Endothelial cell of umbilical vein (primary cell): ENCODE results near the gene NDUFA12. TPM values are rescaled to one million over a fixed set of nuclear protein-coding genes. Genes with fewer than 3 reads are reported as not detected.

Experiments used
- BruUV-seq: library from RNA; stranded (reverse); fragments of 400-500 nt; replicated peaks from 2 replicates; lab custom pipeline; 2021; lab: Mats Ljungman, UMichigan
- CTCF ChIA-PET: fragments of 300-600, 350-600 bp; sonication (Branson Sonifier 250); formaldehyde crosslinking; loops from one replicate; lab custom pipeline; 2021; ENCODE audit warnings: antibody characterized with exemption, inconsistent platforms; lab: Charles Lee
- POLR2A ChIA-PET: fragments of 300-600, 350-600 bp; sonication (Branson Sonifier 250); formaldehyde crosslinking; loops from one replicate; lab custom pipeline; 2021; ENCODE audit warnings: antibody characterized with exemption, inconsistent platforms; lab: Charles Lee
- DNase-seq: peaks from one replicate; pipeline ENCODE4 v3.0.0-alpha.2; 2011; ENCODE audit warnings: low read depth, low spot score
- FAIRE-seq: peaks from 2 replicates; lab custom pipeline; 2011; peaks lifted over from hg19 to GRCh38; lab: Jason Lieb, UNC
- H2AFZ ChIP-seq: 2 replicates; pipeline ENCODE4 v1.6.0; 2012; ENCODE audit warnings: low read depth, low read length, control low read depth, inconsistent platforms
- H3K27ac ChIP-seq: 2 replicates; pipeline ENCODE4 v1.5.1; 2011; ENCODE audit warnings: low read depth, mild to moderate bottlenecking, control low read depth, low read length, moderate library complexity; ENCODE audit not compliant: insufficient read depth
- H3K27me3 ChIP-seq, 2 experiments: 2 replicates each; pipeline versions ENCODE4 v1.6.0 to v1.6.1; 2011; ENCODE audit warnings: low read length in 2 of 2, mixed read lengths in 1 of 2; ENCODE audit not compliant: control insufficient read depth in 2 of 2, insufficient read depth in 2 of 2
- H3K36me3 ChIP-seq, 2 experiments: 2 replicates in 1 of 2; 3 replicates in 1 of 2; pipeline ENCODE4 v1.5.1; 2011; ENCODE audit warnings: low read length in 2 of 2, mild to moderate bottlenecking in 1 of 2, moderate library complexity in 1 of 2; ENCODE audit not compliant: control insufficient read depth in 2 of 2, insufficient read depth in 2 of 2; ENCODE audit errors: extremely low read depth in 1 of 2
- H3K4me1 ChIP-seq: 3 replicates; pipeline ENCODE4 v1.5.1; 2011; ENCODE audit warnings: mild to moderate bottlenecking, low read length; ENCODE audit not compliant: control insufficient read depth, insufficient read depth; ENCODE audit errors: extremely low read depth
- H3K4me2 ChIP-seq: 2 replicates; pipeline ENCODE4 v1.6.1; 2011; ENCODE audit warnings: low read length, control low read depth, mixed read lengths; ENCODE audit not compliant: insufficient read depth
- H3K4me3 ChIP-seq, 3 experiments: fragments of 200-600 bp in 1 of 3; sonication (generic), shearing (Covaris generic) in 1 of 3; replicated peaks in 1 of 3; 2 replicates each; pipeline ENCODE4 v1.5.1; 2011 to 2016; ENCODE audit warnings: control low read depth in 3 of 3, low read length in 3 of 3, mild to moderate bottlenecking in 2 of 3, inconsistent platforms in 1 of 3, low read depth in 1 of 3, moderate library complexity in 1 of 3; ENCODE audit not compliant: insufficient read depth in 1 of 3
- H3K79me2 ChIP-seq: 2 replicates; pipeline ENCODE4 v1.6.0; 2012; ENCODE audit warnings: low read length, inconsistent platforms; ENCODE audit not compliant: control insufficient read depth, insufficient read depth
- H3K9ac ChIP-seq: replicated peaks from 2 replicates; pipeline ENCODE3; 2011; ENCODE audit warnings: low read length, control low read depth; ENCODE audit not compliant: insufficient read depth; ENCODE audit errors: extremely low read depth
- H3K9me1 ChIP-seq: replicated peaks from 3 replicates; pipeline ENCODE4 v1.6.0; 2011; ENCODE audit warnings: mild to moderate bottlenecking, low read length; ENCODE audit not compliant: control insufficient read depth, insufficient read depth; ENCODE audit errors: extremely low read depth
- H3K9me3 ChIP-seq: replicated peaks from 2 replicates; pipeline ENCODE4 v1.5.1; 2012; ENCODE audit warnings: low read length, inconsistent platforms; ENCODE audit not compliant: control insufficient read depth, insufficient read depth
- H4K20me1 ChIP-seq: replicated peaks from 2 replicates; pipeline ENCODE3; 2011; ENCODE audit warnings: mild to moderate bottlenecking, low read length; ENCODE audit not compliant: control insufficient read depth, insufficient read depth; ENCODE audit errors: extremely low read depth
- EZH2 ChIP-seq: IDR thresholded peaks from 2 replicates; pipeline ENCODE4 v1.6.1; 2012; ENCODE audit warnings: borderline replicate concordance, low read depth, mild to moderate bottlenecking, moderate library complexity, low read length, inconsistent platforms; ENCODE audit not compliant: severe bottlenecking
- FOS ChIP-seq: IDR thresholded peaks from 2 replicates; pipeline ENCODE4 v1.6.1; 2011; ENCODE audit warnings: mild to moderate bottlenecking, low read length, moderate library complexity, borderline replicate concordance; ENCODE audit not compliant: insufficient read depth
- GATA2 ChIP-seq: IDR thresholded peaks from 2 replicates; pipeline ENCODE4 v1.7.0; 2011; ENCODE audit warnings: low read depth, mild to moderate bottlenecking, moderate library complexity, mixed read lengths, low read length; ENCODE audit not compliant: insufficient read length, insufficient read depth
- JUN ChIP-seq: IDR thresholded peaks from 2 replicates; pipeline ENCODE4 v1.6.1; 2011; ENCODE audit warnings: borderline replicate concordance, low read depth; ENCODE audit not compliant: insufficient read length, insufficient read depth
- MAX ChIP-seq: IDR thresholded peaks from 2 replicates; pipeline ENCODE4 v1.6.1; 2011; ENCODE audit not compliant: insufficient read depth, insufficient read length
- MYC ChIP-seq: IDR thresholded peaks from one replicate; pipeline ENCODE4 v1.6.1; 2011; ENCODE audit warnings: mild to moderate bottlenecking, low read depth, low read length
- POLR2A ChIP-seq: IDR thresholded peaks from 2 replicates; pipeline ENCODE4 v1.6.1; 2012; ENCODE audit warnings: low read depth, mild to moderate bottlenecking, control low read depth, low read length
- POLR2AphosphoS5 ChIP-seq: IDR thresholded peaks from 2 replicates; pipeline ENCODE4 v1.6.1; 2012; ENCODE audit warnings: low read depth, mild to moderate bottlenecking, control low read depth, low read length, moderate library complexity; ENCODE audit not compliant: insufficient read depth
- dilution Hi-C: fragments of 300-500 bp; cut with MboI; formaldehyde crosslinking; loops from one replicate; pipeline ENCODE4 v1.15.0; 2019; ENCODE audit warnings: low sequenced_read_pairs; ENCODE audit not compliant: extremely low pct_ligation_motif_present
- intact Hi-C: fragments of 100-400 bp; cut with micrococcal nuclease; formaldehyde crosslinking; loops from one replicate; pipeline ENCODE4 v1.10.0; 2022
- polyA plus RNA-seq, 4 experiments: library from polyadenylated mRNA; depleted of rRNA in 3 of 4; stranded (reverse) in 3 of 4; unstranded in 1 of 4; fragments of >200 nt; gene quantifications; 2 replicates each; pipeline versions ENCODE4 v1.2.1 to v1.2.3, GENCODE V29; 2011 to 2012; ENCODE audit warnings: missing spikeins in 1 of 4
- total RNA-seq: library from RNA; stranded (reverse); gene quantifications from 2 replicates; pipeline ENCODE4 v1.2.3, GENCODE V29; 2021
- TF ChIP-seq, protein P1 (sequence below), 2 donors: IDR thresholded peaks; 1 replicate in 1 of 2; 2 replicates in 1 of 2; pipeline ENCODE4 v1.5.1; 2011; ENCODE audit warnings: low read length in 2 of 2, mild to moderate bottlenecking in 2 of 2, moderate library complexity in 2 of 2, control low read depth in 1 of 2, inconsistent platforms in 1 of 2, low read depth in 1 of 2; ENCODE audit not compliant: insufficient read depth in 1 of 2; ENCODE audit errors: extremely low read depth in 1 of 2

NDUFA12 gene
- total and polyA plus RNA-seq, 2 donors (not counting 3 experiments of a cell fraction or from before 2014, with no cell fraction given) = 126 to 184 TPM

DNA sequence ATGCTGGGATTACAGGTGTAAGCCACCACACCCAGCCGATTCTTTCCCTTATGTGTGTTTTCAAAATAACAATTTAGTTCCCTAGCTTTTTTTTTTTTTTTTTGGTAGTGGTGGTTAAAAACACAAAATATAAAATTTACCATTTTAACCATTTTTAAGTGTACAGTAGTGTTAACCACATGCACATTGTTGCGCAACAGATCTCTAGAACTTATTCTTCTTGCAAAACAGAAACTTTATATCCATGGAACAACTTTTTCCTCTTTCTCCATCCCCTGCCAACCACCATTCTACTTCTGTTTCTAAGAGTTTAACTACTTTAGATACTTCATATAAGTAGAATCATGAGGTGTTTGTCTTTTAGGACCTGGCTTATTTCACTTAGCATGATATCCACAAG lies 1.1 kb upstream of the NDUFA12 start:
- Histone ChIP-seq H3K27me3 (no peaks in the 10 kb centered on the region), H2AFZ (no peak overlapping the region), H3K79me2 (peaks cover 24% of the 10 kb centered on the region), H3K27ac (no peak overlapping the region), H3K9ac (no peak overlapping the region), H3K4me2 (no peak overlapping the region), H3K36me3 (no peaks in the 10 kb centered on the region), H3K9me1 (no peaks in the 10 kb centered on the region), H3K4me3 (no peak overlapping the region), H3K9me3 (no peaks in the 10 kb centered on the region), H3K4me1 (peaks cover 6% of the 10 kb centered on the region), H4K20me1 (no peaks in the 10 kb centered on the region)
- no TSS peak for BruUV-seq
- no peak for TF ChIP-seq MAX
- TF ChIP-seq GATA2 = no peak
- ChIA-PET CTCF (interaction anchor here (1.4 to 1.6 kb wide), 2 partner anchors 9 to 15 kb away, joined by 5 to 6 read pairs; no protein-coding TSS in a partner anchor), POLR2A (no interaction called here)
- FAIRE-seq (no peak), DNase-seq (no peak)
- dilution Hi-C loops = no loop called here
- intact Hi-C loops = no loop called here

DNA sequence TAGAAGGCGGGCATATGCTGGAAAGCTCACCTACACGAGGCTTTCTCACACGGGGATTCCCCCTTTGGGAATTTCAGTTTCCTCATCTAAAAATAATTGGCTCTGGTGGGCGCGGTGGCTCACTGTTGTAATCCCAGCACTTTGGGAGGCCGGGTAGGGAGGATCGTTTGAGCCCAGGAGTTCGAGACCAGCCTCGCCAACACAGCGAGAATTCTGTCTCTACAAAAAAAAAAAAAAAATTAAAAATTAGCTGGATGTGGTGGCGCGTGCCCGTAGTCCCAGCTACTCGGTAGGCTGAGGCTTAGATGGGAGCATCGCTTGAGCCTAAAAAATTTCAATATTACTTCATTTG lies 400 bp upstream of the NDUFA12 start:
- Histone ChIP-seq H3K9me1 (no peaks in the 10 kb centered on the region), H3K27me3 (no peaks in the 10 kb centered on the region), H3K9me3 (no peaks in the 10 kb centered on the region), H3K27ac (peak overlapping the region; percentile 80), H3K79me2 (peaks cover 30% of the 10 kb centered on the region), H3K4me1 (peaks cover 6% of the 10 kb centered on the region), H3K4me3 (peak overlapping the region in 2 of 3 experiments; percentile 20 to 66), H3K36me3 (no peaks in the 10 kb centered on the region), H3K9ac (peak overlapping the region; percentile 21), H2AFZ (peak overlapping the region; percentile 77), H4K20me1 (no peaks in the 10 kb centered on the region), H3K4me2 (peak overlapping the region; percentile 19)
- TF ChIP-seq JUN = no peak
- TF ChIP-seq, protein P1, sequence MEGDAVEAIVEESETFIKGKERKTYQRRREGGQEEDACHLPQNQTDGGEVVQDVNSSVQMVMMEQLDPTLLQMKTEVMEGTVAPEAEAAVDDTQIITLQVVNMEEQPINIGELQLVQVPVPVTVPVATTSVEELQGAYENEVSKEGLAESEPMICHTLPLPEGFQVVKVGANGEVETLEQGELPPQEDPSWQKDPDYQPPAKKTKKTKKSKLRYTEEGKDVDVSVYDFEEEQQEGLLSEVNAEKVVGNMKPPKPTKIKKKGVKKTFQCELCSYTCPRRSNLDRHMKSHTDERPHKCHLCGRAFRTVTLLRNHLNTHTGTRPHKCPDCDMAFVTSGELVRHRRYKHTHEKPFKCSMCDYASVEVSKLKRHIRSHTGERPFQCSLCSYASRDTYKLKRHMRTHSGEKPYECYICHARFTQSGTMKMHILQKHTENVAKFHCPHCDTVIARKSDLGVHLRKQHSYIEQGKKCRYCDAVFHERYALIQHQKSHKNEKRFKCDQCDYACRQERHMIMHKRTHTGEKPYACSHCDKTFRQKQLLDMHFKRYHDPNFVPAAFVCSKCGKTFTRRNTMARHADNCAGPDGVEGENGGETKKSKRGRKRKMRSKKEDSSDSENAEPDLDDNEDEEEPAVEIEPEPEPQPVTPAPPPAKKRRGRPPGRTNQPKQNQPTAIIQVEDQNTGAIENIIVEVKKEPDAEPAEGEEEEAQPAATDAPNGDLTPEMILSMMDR (IDR thresholded peaks at IDR 0.05; ENCODE audit: extremely low read depth in 1 of 2, insufficient read depth in 1 of 2, low read depth in 1 of 2, low read length in 2 of 2) = no peak
- no peak for TF ChIP-seq FOS
- no peak for TF ChIP-seq EZH2
- TF ChIP-seq GATA2 = no peak
- no peak for TF ChIP-seq POLR2A
- no peak for TF ChIP-seq MYC
- no peak for TF ChIP-seq MAX
- no peak for TF ChIP-seq POLR2AphosphoS5
- BruUV-seq = TSS peak; percentile 83
- FAIRE-seq (no peak), DNase-seq (no peak)
- intact Hi-C loops (loop anchor here (1.0 kb wide), 1 partner anchor 213 kb away; the partner anchor contains the start of genes FGD6 and VEZT), dilution Hi-C loops (no loop called here)
- POLR2A ChIA-PET = interaction anchor here (0.7 to 1.2 kb wide), 2 partner anchors 169 to 470 kb away, joined by 3 to 6 read pairs; partner anchors contain the start of gene METAP2
- CTCF ChIA-PET = interaction anchor here (0.8 to 1.6 kb wide), 4 partner anchors 10 to 902 kb away, joined by 3 to 6 read pairs (median 5); no protein-coding TSS in a partner anchor
